Measurements from ENCODE around the gene TAF11L2. TPM values are rescaled to one million over a fixed set of nuclear protein-coding genes. Genes with fewer than 3 reads are reported as not detected.
"Not testable (repeated sequence)": the region's sequence is repeated elsewhere in the genome, so short reads cannot be mapped to it uniquely, and the experiment has no call there.

TAF11L2 gene
- not detected in 2 replicates for total RNA-seq

- H3K4me3 Mint-ChIP-seq (ENCODE audit: low read depth); H3K4me1 Mint-ChIP-seq (ENCODE audit: low read depth); DNase-seq (ENCODE audit: low spot score); H3K27me3 Mint-ChIP-seq (ENCODE audit: low read depth); H3K36me3 Mint-ChIP-seq (ENCODE audit: low read depth); H3K27ac Mint-ChIP-seq; intact Hi-C loops (cut with micrococcal nuclease): not testable (repeated sequence)
- H3K9me3 Mint-ChIP-seq, result peaks cover 11% of the 10 kb centered on the region
Measured at GRCh38 chr5:17497931-17498330, at the start of gene TAF11L2. Gene TAF11L2, plus strand, starts transcription at chr5:17498231.

- H3K4me1 Mint-ChIP-seq (ENCODE audit: low read depth), result no peaks in the 10 kb centered on the region
- DNase-seq (ENCODE audit: low spot score), result no peak
- H3K27ac Mint-ChIP-seq, result no peak overlapping the region
- intact Hi-C loops (cut with micrococcal nuclease), result no loop called here
- peaks cover 34% of the 10 kb centered on the region for H3K9me3 Mint-ChIP-seq
- no peak overlapping the region for H3K4me3 Mint-ChIP-seq (ENCODE audit: low read depth)
- no peaks in the 10 kb centered on the region for H3K36me3 Mint-ChIP-seq (ENCODE audit: low read depth)
- H3K27me3 Mint-ChIP-seq (ENCODE audit: low read depth), result no peaks in the 10 kb centered on the region
Measured at GRCh38 chr5:17448877-17449276, 49.2 kb upstream of the TAF11L2 start.

- no peak for DNase-seq (ENCODE audit: low spot score)
- no peaks in the 10 kb centered on the region for H3K36me3 Mint-ChIP-seq (ENCODE audit: low read depth)
- H3K4me1 Mint-ChIP-seq (ENCODE audit: low read depth), result no peaks in the 10 kb centered on the region
- intact Hi-C loops (cut with micrococcal nuclease), result no loop called here
- H3K9me3 Mint-ChIP-seq, result peaks cover 46% of the 10 kb centered on the region
- H3K27me3 Mint-ChIP-seq (ENCODE audit: low read depth), result no peaks in the 10 kb centered on the region
- no peak overlapping the region for H3K4me3 Mint-ChIP-seq (ENCODE audit: low read depth)
- H3K27ac Mint-ChIP-seq, result no peak overlapping the region
Measured at GRCh38 chr5:17452936-17453335, 45.1 kb upstream of the TAF11L2 start.

GRCh38 chr5:17455942-17456341 is 42.1 kb upstream of the TAF11L2 start:
- intact Hi-C loops (cut with micrococcal nuclease), result no loop called here
- no peaks in the 10 kb centered on the region for H3K4me1 Mint-ChIP-seq (ENCODE audit: low read depth)
- H3K27me3 Mint-ChIP-seq (ENCODE audit: low read depth), result no peaks in the 10 kb centered on the region
- no peak overlapping the region for H3K27ac Mint-ChIP-seq
- no peak overlapping the region for H3K4me3 Mint-ChIP-seq (ENCODE audit: low read depth)
- peaks cover 55% of the 10 kb centered on the region for H3K9me3 Mint-ChIP-seq
- H3K36me3 Mint-ChIP-seq (ENCODE audit: low read depth), result no peaks in the 10 kb centered on the region
- no peak for DNase-seq (ENCODE audit: low spot score)

- no peaks in the 10 kb centered on the region for H3K27me3 Mint-ChIP-seq (ENCODE audit: low read depth)
- H3K4me3 Mint-ChIP-seq (ENCODE audit: low read depth), result no peak overlapping the region
- H3K36me3 Mint-ChIP-seq (ENCODE audit: low read depth), result no peaks in the 10 kb centered on the region
- no peaks in the 10 kb centered on the region for H3K4me1 Mint-ChIP-seq (ENCODE audit: low read depth)
- no peak for DNase-seq (ENCODE audit: low spot score)
- peaks cover 58% of the 10 kb centered on the region for H3K9me3 Mint-ChIP-seq
- H3K27ac Mint-ChIP-seq, result no peak overlapping the region
- intact Hi-C loops (cut with micrococcal nuclease), result no loop called here
Measured at GRCh38 chr5:17461793-17462192, 36.2 kb upstream of the TAF11L2 start.

- intact Hi-C loops (cut with micrococcal nuclease), result no loop called here
- peaks cover 55% of the 10 kb centered on the region for H3K9me3 Mint-ChIP-seq
- H3K4me3 Mint-ChIP-seq (ENCODE audit: low read depth), result no peak overlapping the region
- H3K27me3 Mint-ChIP-seq (ENCODE audit: low read depth), result no peaks in the 10 kb centered on the region
- no peaks in the 10 kb centered on the region for H3K4me1 Mint-ChIP-seq (ENCODE audit: low read depth)
- H3K27ac Mint-ChIP-seq, result no peak overlapping the region
- no peaks in the 10 kb centered on the region for H3K36me3 Mint-ChIP-seq (ENCODE audit: low read depth)
- no peak for DNase-seq (ENCODE audit: low spot score)
Measured at GRCh38 chr5:17463653-17464052, 34.4 kb upstream of the TAF11L2 start.

GRCh38 chr5:17470064-17470463 is 28.0 kb upstream of the TAF11L2 start:
- no peak for DNase-seq (ENCODE audit: low spot score)
- H3K4me1 Mint-ChIP-seq (ENCODE audit: low read depth), result no peaks in the 10 kb centered on the region
- H3K9me3 Mint-ChIP-seq, result peaks cover 34% of the 10 kb centered on the region
- no peaks in the 10 kb centered on the region for H3K27me3 Mint-ChIP-seq (ENCODE audit: low read depth)
- H3K36me3 Mint-ChIP-seq (ENCODE audit: low read depth), result no peaks in the 10 kb centered on the region
- H3K27ac Mint-ChIP-seq, result no peak overlapping the region
- intact Hi-C loops (cut with micrococcal nuclease), result no loop called here
- H3K4me3 Mint-ChIP-seq (ENCODE audit: low read depth), result no peak overlapping the region

GRCh38 chr5:17475064-17475463 is 23.0 kb upstream of the TAF11L2 start:
- H3K4me1 Mint-ChIP-seq (ENCODE audit: low read depth); intact Hi-C loops (cut with micrococcal nuclease); H3K27me3 Mint-ChIP-seq (ENCODE audit: low read depth); H3K36me3 Mint-ChIP-seq (ENCODE audit: low read depth); DNase-seq (ENCODE audit: low spot score); H3K4me3 Mint-ChIP-seq (ENCODE audit: low read depth); H3K27ac Mint-ChIP-seq: not testable (repeated sequence)
- H3K9me3 Mint-ChIP-seq, result peaks cover 21% of the 10 kb centered on the region

GRCh38 chr5:17477043-17477442 is 21.0 kb upstream of the TAF11L2 start:
- Mint-ChIP-seq H3K4me3 (ENCODE audit: low read depth) (no peak overlapping the region), H3K27me3 (ENCODE audit: low read depth) (no peaks in the 10 kb centered on the region), H3K4me1 (ENCODE audit: low read depth) (no peaks in the 10 kb centered on the region), H3K27ac (no peak overlapping the region), H3K36me3 (ENCODE audit: low read depth) (no peaks in the 10 kb centered on the region), H3K9me3 (peaks cover 13% of the 10 kb centered on the region)
- intact Hi-C loops (cut with micrococcal nuclease), result no loop called here
- no peak for DNase-seq (ENCODE audit: low spot score)

- no peaks in the 10 kb centered on the region for H3K27me3 Mint-ChIP-seq (ENCODE audit: low read depth)
- peaks cover 9% of the 10 kb centered on the region for H3K9me3 Mint-ChIP-seq
- intact Hi-C loops (cut with micrococcal nuclease), result no loop called here
- no peak for DNase-seq (ENCODE audit: low spot score)
- H3K4me3 Mint-ChIP-seq (ENCODE audit: low read depth), result no peak overlapping the region
- no peaks in the 10 kb centered on the region for H3K36me3 Mint-ChIP-seq (ENCODE audit: low read depth)
- H3K27ac Mint-ChIP-seq, result no peak overlapping the region
- no peaks in the 10 kb centered on the region for H3K4me1 Mint-ChIP-seq (ENCODE audit: low read depth)
Measured at GRCh38 chr5:17477573-17478265, 20.3 kb upstream of the TAF11L2 start.

GRCh38 chr5:17481378-17481777 is 16.7 kb upstream of the TAF11L2 start:
- Mint-ChIP-seq H3K27ac (no peak overlapping the region), H3K36me3 (ENCODE audit: low read depth) (no peaks in the 10 kb centered on the region), H3K4me1 (ENCODE audit: low read depth) (no peaks in the 10 kb centered on the region), H3K4me3 (ENCODE audit: low read depth) (no peak overlapping the region), H3K9me3 (peaks cover 10% of the 10 kb centered on the region), H3K27me3 (ENCODE audit: low read depth) (no peaks in the 10 kb centered on the region)
- intact Hi-C loops (cut with micrococcal nuclease), result no loop called here
- DNase-seq (ENCODE audit: low spot score), result no peak

- intact Hi-C loops (cut with micrococcal nuclease), result no loop called here
- no peak for DNase-seq (ENCODE audit: low spot score)
- H3K4me1 Mint-ChIP-seq (ENCODE audit: low read depth), result no peaks in the 10 kb centered on the region
- no peak overlapping the region for H3K4me3 Mint-ChIP-seq (ENCODE audit: low read depth)
- no peaks in the 10 kb centered on the region for H3K27me3 Mint-ChIP-seq (ENCODE audit: low read depth)
- H3K36me3 Mint-ChIP-seq (ENCODE audit: low read depth), result no peaks in the 10 kb centered on the region
- H3K9me3 Mint-ChIP-seq, result peaks cover 10% of the 10 kb centered on the region
- no peak overlapping the region for H3K27ac Mint-ChIP-seq
Measured at GRCh38 chr5:17482790-17483189, 15.2 kb upstream of the TAF11L2 start.

GRCh38 chr5:17486464-17487173 is 11.4 kb upstream of the TAF11L2 start:
- H3K36me3 Mint-ChIP-seq (ENCODE audit: low read depth); H3K27ac Mint-ChIP-seq; H3K4me1 Mint-ChIP-seq (ENCODE audit: low read depth); DNase-seq (ENCODE audit: low spot score); H3K4me3 Mint-ChIP-seq (ENCODE audit: low read depth); H3K27me3 Mint-ChIP-seq (ENCODE audit: low read depth); intact Hi-C loops (cut with micrococcal nuclease): not testable (repeated sequence)
- peaks cover 22% of the 10 kb centered on the region for H3K9me3 Mint-ChIP-seq
